Measurements from ENCODE around the gene DNAH1.

GRCh38 chr3:52433328-52433995, 117.3 kb downstream of the DNAH1 start:
- TF ChIP-seq, protein P1, sequence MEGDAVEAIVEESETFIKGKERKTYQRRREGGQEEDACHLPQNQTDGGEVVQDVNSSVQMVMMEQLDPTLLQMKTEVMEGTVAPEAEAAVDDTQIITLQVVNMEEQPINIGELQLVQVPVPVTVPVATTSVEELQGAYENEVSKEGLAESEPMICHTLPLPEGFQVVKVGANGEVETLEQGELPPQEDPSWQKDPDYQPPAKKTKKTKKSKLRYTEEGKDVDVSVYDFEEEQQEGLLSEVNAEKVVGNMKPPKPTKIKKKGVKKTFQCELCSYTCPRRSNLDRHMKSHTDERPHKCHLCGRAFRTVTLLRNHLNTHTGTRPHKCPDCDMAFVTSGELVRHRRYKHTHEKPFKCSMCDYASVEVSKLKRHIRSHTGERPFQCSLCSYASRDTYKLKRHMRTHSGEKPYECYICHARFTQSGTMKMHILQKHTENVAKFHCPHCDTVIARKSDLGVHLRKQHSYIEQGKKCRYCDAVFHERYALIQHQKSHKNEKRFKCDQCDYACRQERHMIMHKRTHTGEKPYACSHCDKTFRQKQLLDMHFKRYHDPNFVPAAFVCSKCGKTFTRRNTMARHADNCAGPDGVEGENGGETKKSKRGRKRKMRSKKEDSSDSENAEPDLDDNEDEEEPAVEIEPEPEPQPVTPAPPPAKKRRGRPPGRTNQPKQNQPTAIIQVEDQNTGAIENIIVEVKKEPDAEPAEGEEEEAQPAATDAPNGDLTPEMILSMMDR (IDR thresholded peaks at IDR 0.05 in 8 of 11, conservative IDR thresholded peaks at IDR 0.05 in 3 of 11): no peak
- no peak for TF ChIP-seq POLR2A (IDR thresholded peaks at IDR 0.05)
